Right kidney (tissue), 1 donor: ENCODE results near the gene ATP7B.
"Not testable (repeated sequence)": the region's sequence is repeated elsewhere in the genome, so short reads cannot be mapped to it uniquely, and the experiment has no call there.

Experiments used
- DNase-seq: peaks from one replicate; pipeline ENCODE4 v3.0.0-alpha.2; 2016

Gene ATP7B

DNA sequence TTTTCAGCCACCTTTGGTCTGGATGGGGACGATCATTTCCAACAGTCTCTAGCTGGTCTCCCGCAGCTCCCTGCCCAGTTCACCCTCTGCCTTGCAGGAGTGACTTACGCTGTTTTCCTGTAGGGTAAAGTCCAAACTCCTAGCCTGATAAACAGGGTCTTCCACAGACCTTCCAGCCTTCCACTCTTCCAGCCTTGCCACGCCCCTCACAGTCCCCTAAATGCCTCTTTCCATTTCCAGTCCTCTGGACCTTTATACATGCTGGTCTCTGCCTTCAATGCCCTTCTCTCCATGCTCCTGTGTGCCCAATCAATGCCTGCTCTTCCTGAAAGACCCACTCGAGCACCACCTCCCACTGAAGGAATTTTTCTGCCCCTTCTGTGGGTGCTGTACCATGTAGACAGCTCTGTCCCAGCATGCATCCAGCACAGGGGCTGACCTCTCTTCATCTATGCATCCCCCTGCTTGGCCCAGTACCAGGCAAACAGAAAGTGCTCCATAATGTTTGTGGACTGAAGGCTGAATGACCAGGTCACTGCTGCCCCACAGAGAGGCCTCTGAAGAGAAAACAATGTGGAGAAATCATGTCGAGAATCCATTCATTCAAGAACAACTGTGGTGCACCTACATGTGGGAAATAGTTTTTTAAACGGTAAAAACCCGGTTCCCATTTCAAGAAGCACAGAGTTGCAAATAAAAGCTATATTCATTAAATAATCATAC lies 4.6 kb downstream of the ATP7B start:
- no peak for DNase-seq

DNA sequence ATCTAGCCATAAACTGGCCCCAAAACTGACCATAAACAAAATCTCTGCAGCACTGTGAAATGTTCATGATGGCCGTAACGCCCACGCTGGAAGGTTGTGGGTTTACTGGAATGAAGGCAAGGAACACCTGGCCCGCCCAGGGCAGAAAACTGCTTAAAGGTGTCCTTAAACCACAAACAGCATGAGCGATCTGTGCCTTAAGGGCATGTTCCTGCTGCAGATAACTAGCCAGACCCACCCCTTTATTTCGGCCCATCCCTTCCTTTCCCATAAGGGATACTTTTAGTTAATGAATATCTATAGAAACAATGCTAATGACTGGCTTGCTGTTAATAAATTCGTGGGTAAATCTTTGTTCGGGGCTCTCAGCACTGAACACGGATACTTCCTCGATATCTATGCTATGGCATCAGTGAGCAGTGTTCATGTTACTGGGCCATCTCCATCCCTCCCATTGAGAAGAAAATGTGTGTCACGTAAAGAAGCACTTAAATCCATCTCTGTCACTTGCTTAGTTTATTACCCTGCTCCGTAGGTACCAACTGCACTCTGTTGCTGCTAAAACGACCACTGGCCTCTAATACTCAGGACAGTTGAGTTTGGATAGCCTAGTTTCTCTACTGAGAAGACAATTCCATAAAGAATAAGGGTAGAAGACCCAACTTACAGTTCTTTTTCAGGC lies 5.3 kb downstream of the ATP7B start:
- no peak for DNase-seq

DNA sequence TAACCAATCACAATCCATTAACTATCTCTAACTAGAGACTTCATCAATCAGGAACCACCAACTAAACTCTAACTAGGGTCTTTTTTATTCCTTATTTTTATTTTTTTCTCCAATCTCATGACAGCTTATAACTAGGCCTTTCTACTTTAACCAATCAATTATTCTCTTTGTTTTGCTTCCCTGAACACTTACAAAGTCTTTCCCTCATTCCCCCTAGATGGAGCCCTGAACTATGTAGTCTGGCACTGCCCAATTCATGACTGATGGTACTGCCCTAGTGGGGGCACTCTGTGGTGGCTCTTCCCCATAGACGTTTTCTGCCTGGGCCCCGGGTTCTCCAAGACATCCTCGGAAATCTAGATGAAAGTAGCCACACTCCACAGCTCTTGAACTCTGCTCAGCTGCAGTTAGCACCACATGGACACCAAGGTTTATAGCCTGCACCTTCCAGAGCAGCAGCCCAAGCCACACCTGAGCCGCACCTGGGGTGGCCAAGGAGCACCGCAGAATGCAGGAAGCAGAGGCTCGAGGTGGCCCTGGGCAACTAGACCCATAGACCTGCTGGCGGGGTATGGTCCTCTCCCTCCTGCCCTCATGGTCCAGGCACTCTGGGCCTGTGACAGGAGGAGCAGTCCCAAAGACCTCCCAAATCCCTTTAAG lies 6.6 kb downstream of the ATP7B start:
- DNase-seq, result no peak

GRCh38 chr13:52003541-52003940 lies 7.7 kb downstream of the ATP7B start:
- DNase-seq, result no peak

- no peak for DNase-seq
Observed at GRCh38 chr13:52002361-52002760, 8.9 kb downstream of the ATP7B start.

GRCh38 chr13:52001120-52001731 lies 10.0 kb downstream of the ATP7B start:
- DNase-seq, result no peak

GRCh38 chr13:51999921-52000320 lies 11.3 kb downstream of the ATP7B start:
- DNase-seq, result no peak

DNA sequence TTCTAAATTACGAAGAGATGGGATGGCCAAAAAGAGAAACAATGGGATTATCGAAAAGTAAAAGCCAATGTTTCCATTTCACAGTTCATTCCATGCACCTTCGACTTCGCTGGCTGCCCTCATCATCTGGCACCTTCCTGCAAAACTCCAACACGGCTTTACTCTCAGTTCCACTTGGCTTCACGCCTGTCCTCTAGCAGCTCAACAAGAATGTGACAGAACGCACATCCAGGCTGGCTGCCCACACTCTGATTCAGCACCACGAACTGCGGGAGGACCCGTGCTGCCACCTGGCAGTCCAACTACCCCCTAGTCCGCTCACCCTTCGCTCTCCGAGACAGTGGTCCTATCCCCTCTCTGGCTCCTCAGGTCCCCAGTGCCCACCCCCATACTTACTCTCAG lies 11.7 kb downstream of the ATP7B start:
- no peak for DNase-seq

DNA sequence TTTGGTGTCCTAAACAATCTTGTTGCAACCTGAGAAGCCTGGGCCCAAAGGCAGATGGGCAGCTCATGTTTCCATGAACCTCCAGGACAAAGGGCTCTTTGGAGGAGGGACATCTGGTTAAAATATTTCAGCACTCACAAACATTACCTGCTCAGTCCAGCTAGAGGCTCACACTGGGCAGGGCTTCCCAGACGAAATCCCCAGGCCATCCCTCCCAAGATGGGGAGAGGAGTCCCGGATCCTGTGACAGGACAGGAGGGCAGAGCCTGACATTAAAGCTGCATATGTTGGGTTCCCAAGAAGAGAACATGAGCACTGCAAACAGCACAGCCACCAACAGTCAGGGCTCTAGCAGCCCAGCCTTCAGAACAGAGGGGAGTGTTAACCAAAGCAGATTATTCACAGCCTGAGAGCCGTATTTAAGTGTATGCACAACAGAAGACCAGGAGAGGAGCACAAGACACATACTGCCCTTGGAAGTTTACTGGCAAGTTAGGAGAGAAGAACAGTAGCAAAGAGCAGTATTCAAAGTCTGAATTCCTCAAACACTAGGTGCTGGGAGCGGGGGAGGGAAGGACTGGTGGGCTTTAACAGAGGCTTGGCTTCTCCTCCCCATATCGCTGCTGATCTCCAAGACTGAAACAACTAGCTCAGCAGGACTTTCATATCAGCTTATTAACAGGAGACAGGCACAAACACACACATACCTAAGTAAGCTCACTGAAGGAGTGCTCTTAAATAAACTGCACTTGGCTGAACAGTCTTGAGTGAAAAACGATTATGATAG lies 12.3 kb downstream of the ATP7B start:
- DNase-seq, result no peak

- no peak for DNase-seq
Observed at GRCh38 chr13:51997641-51998330, 13.5 kb downstream of the ATP7B start.

GRCh38 chr13:51997186-51997585 lies 14.1 kb downstream of the ATP7B start:
- no peak for DNase-seq

GRCh38 chr13:51996641-51997040 lies 14.6 kb downstream of the ATP7B start:
- no peak for DNase-seq

DNA sequence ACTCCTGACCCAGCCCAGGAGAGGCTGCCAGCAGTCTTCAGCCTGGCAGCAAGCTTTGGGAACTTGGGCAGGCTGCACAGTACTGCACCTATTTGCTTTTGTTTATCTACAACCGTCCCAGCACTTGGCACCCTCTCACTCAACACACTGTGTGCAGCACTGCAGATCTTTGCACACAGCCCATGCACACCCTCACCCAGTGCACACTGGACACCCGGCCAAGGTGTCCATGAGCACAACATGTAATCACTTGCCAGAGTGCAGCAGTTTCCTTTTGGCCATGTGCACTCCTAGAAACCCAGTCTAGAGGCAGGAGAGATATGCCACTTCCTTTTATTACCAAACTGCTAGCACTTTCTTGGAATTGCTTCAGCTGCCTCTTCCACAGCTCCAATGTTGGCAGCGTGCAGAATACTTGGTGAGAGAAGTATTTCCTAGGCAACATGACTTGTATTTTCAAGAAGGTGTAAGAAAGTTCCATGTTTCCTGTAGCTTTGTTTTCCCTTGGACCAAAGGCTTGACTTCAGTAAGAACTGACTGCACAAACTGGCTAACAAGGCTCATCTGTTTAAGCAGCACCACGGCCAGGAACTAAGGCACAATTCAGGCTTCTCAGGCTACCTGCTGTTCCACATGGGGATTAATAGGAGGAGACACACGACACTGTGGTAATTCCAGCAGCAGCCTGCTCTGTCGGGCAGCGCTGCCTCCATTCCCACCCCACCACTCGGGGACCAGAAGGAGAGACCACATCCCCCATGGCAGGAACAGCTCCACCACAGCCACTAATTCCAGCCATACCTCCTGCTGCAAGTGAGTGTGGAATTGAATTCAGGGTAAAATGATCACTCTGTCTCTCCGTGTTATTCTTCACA lies 15.3 kb downstream of the ATP7B start:
- DNase-seq, result no peak

- DNase-seq, result no peak
Observed at GRCh38 chr13:51993713-51994112, 17.5 kb downstream of the ATP7B start.

- no peak for DNase-seq
Observed at GRCh38 chr13:51988988-51989618, 22.1 kb downstream of the ATP7B start.

DNA sequence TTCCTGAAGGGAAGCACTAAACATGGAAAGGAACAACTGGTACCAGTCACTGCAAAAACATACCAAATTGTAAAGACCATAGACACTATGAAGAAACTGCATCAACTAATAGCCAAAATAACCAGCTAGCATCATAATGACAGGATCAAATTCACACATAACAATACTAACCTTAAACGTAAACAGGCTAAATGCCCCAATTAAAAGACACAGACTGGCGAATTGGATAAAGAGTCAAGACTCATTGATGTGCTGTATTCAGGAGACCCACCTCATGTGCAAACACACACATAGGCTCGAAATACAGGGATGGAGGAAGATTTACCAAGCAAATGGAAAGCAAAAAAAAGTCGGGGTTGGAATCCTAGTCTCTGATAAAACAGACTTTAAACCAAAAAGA lies 26.3 kb downstream of the ATP7B start:
- DNase-seq, result not testable (repeated sequence)

- not testable (repeated sequence) for DNase-seq
Observed at GRCh38 chr13:51983292-51983691, 28.0 kb downstream of the ATP7B start.

DNA sequence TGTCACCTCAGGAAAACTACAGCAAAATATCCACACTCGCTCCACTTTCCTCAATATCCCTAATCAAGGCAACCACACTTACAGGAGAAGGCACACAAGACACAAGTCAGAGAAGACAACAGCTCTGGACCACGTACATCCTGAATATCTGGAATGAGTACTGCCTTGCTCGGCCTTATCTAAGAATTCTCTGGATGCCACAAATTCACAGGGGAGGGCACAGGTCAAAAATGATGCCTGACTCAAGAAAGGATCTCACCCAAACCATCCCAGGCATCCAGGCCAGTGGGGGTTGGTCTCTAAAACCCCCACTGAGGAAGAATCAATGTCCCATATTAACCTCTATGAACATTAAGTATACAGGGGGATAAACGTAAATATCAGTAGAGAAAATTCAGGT lies 29.9 kb downstream of the ATP7B start:
- DNase-seq, result no peak

GRCh38 chr13:51980908-51981307 lies 30.3 kb downstream of the ATP7B start:
- DNase-seq, result no peak
